Activated CD4-positive, CD25-positive, alpha-beta regulatory T cell (primary cell): ENCODE data around the gene CHAT.
"Not testable (repeated sequence)": the region's sequence is repeated elsewhere in the genome, so short reads cannot be mapped to it uniquely, and the experiment has no call there.

Experiments used
- DNase-seq, 4 experiments: peaks; one replicate each; lab custom pipeline; 2025; lab: John Stamatoyannopoulos, UW

The CHAT gene

GRCh38 chr10:49653273-49653929 lies 39.6 kb downstream of the CHAT start:
- DNase-seq: no peak

- no peak for DNase-seq
Observed at GRCh38 chr10:49654036-49654693, 40.3 kb downstream of the CHAT start.

GRCh38 chr10:49655099-49655498 lies 41.3 kb downstream of the CHAT start:
- no peak for DNase-seq

GRCh38 chr10:49656845-49657493 lies 43.1 kb downstream of the CHAT start:
- DNase-seq: no peak

- no peak for DNase-seq
Observed at GRCh38 chr10:49657606-49658005, 43.8 kb downstream of the CHAT start.

- DNase-seq: no peak
Observed at GRCh38 chr10:49661140-49661856, 47.5 kb downstream of the CHAT start.

- DNase-seq: no peak
Observed at GRCh38 chr10:49662169-49662830, 48.5 kb downstream of the CHAT start.

GRCh38 chr10:49663596-49663995 lies 49.8 kb downstream of the CHAT start:
- no peak for DNase-seq

GRCh38 chr10:49664006-49664841 lies 50.4 kb downstream of the CHAT start:
- DNase-seq: no peak

GRCh38 chr10:49664842-49665355 lies 51.1 kb downstream of the CHAT start:
- no peak for DNase-seq

GRCh38 chr10:49666054-49666615 lies 52.3 kb downstream of the CHAT start:
- DNase-seq: no peak

- no peak for DNase-seq
Observed at GRCh38 chr10:49666685-49667084, 52.8 kb downstream of the CHAT start.

- DNase-seq: no peak
Observed at GRCh38 chr10:49667991-49668390, 54.2 kb downstream of the CHAT start.

GRCh38 chr10:49668684-49669083 lies 54.8 kb downstream of the CHAT start:
- no peak for DNase-seq

GRCh38 chr10:49678827-49679479 lies 65.1 kb downstream of the CHAT start:
- no peak for DNase-seq

GRCh38 chr10:49679480-49679893 lies 65.7 kb downstream of the CHAT start, which contains the start of gene C10orf53:
TSS of gene C10orf53 (plus strand) at chr10:49679651. CDS start at chr10:49679698, 47 bp downstream.
- no peak for DNase-seq

- DNase-seq: not testable (repeated sequence)
Observed at GRCh38 chr10:49682449-49682848, 68.6 kb downstream of the CHAT start.

- no peak for DNase-seq
Observed at GRCh38 chr10:49682879-49683278, 69.0 kb downstream of the CHAT start.

GRCh38 chr10:49686651-49687050 lies 72.8 kb downstream of the CHAT start:
- no peak for DNase-seq

GRCh38 chr10:49688261-49688846 lies 74.5 kb downstream of the CHAT start:
- no peak for DNase-seq
